ENCODE results near the gene LNX1. TPM values are rescaled to one million over a fixed set of nuclear protein-coding genes. Genes with fewer than 3 reads are reported as not detected.

The LNX1 gene
- total and polyA plus RNA-seq, 10 of the 15 experiments (the other 5 are each of a cell fraction or from before 2014, with no cell fraction given): 0.72 to 1.4 (median 1.0) TPM

- TF ChIP-seq CUX1 (IDR thresholded peaks at IDR 0.05; ENCODE audit: insufficient replicate concordance, low read depth, low read length) (peak; percentile 35), NFYB (IDR thresholded peaks at IDR 0.05; ENCODE audit: insufficient read depth, low read depth, low read length) (no peak), TCF7 (IDR thresholded peaks at IDR 0.05; ENCODE audit: borderline replicate concordance) (no peak; the same call in 1 of the 2 replicates), SREBF2 (IDR thresholded peaks at IDR 0.05; ENCODE audit: low read length) (no peak), NRF1 (conservative IDR thresholded peaks at IDR 0.05; ENCODE audit: low read depth, low read length) (no peak), RB1 (IDR thresholded peaks at IDR 0.05; ENCODE audit: borderline replicate concordance) (no peak), ZNF217 (IDR thresholded peaks at IDR 0.05) (peak; percentile 49; the same call in 1 of the 2 replicates), DPF2 (IDR thresholded peaks at IDR 0.05) (no peak; the same call in 1 of the 2 replicates), JUND (IDR thresholded peaks at IDR 0.05; ENCODE audit: low read depth, low read length) (no peak), LARP7 (IDR thresholded peaks at IDR 0.05) (no peak), IRF4 (IDR thresholded peaks at IDR 0.05; ENCODE audit: low read depth, low read length) (no peak), TCF3 (IDR thresholded peaks at IDR 0.05; ENCODE audit: borderline replicate concordance, insufficient read depth, low read depth, low read length) (no peak), EZH2 (IDR thresholded peaks at IDR 0.05; ENCODE audit: borderline replicate concordance, control insufficient read depth, low read depth, low read length) (no peak), PAX5 (IDR thresholded peaks at IDR 0.05; ENCODE audit: borderline replicate concordance, low read depth, low read length) (peak; percentile 14; the same call in 1 of the 2 replicates), NR2C2 (IDR thresholded peaks at IDR 0.05; ENCODE audit: borderline replicate concordance, control insufficient read depth, insufficient read length, low read depth) (no peak), POLR2AphosphoS5 (IDR thresholded peaks at IDR 0.05; ENCODE audit: low read length) (no peak), MTA3 (IDR thresholded peaks at IDR 0.05; ENCODE audit: borderline replicate concordance, low read length) (no peak), TCF12 (IDR thresholded peaks at IDR 0.05; ENCODE audit: low read depth, low read length) (no peak), ATF7 (IDR thresholded peaks at IDR 0.05; ENCODE audit: low read depth) (no peak), MEF2A (IDR thresholded peaks at IDR 0.05; ENCODE audit: insufficient read depth, low read depth, low read length) (no peak), KDM1A (IDR thresholded peaks at IDR 0.05; ENCODE audit: borderline replicate concordance) (no peak), E4F1 (IDR thresholded peaks at IDR 0.05; ENCODE audit: borderline replicate concordance, partially characterized antibody) (no peak), FOS (IDR thresholded peaks at IDR 0.05; ENCODE audit: borderline replicate concordance, extremely low read depth, insufficient read length) (no peak), CHD4 (IDR thresholded peaks at IDR 0.05) (no peak)
Measured at GRCh38 chr4:53640576-53641453, 49.5 kb upstream of the LNX1 start (continued).

Data from GM12878 (cell line).